GM19372 (cell line): ENCODE results near the gene CDC42BPB.
"Not testable (repeated sequence)": the region's sequence is repeated elsewhere in the genome, so short reads cannot be mapped to it uniquely, and the experiment has no call there.

Experiments
- ATAC-seq: cut with Tn5 transposase; IDR thresholded peaks from one replicate; pipeline ENCODE4 v1.9.1; 2021; ENCODE audit warnings: mild to moderate bottlenecking, low read depth, moderate library complexity; ENCODE audit not compliant: unreplicated experiment

CDC42BPB gene

GRCh38 chr14:103056322-103057027 lies 874 bp downstream of the CDC42BPB start:
- no peak for ATAC-seq

- ATAC-seq, result no peak
These were observed 1.7 kb downstream of the CDC42BPB start for GRCh38 chr14:103055695-103056094.

GRCh38 chr14:103052407-103052806 lies 4.9 kb downstream of the CDC42BPB start:
- ATAC-seq, result no peak

- no peak for ATAC-seq
These were observed 6.4 kb downstream of the CDC42BPB start for GRCh38 chr14:103050935-103051334.

- ATAC-seq, result not testable (repeated sequence)
These were observed 9.9 kb downstream of the CDC42BPB start for GRCh38 chr14:103047453-103047852.

GRCh38 chr14:103045371-103045869 lies 11.9 kb downstream of the CDC42BPB start:
- no peak for ATAC-seq

GRCh38 chr14:103043257-103044015 lies 13.9 kb downstream of the CDC42BPB start:
- ATAC-seq, result no peak

- ATAC-seq, result no peak
These were observed 15.9 kb downstream of the CDC42BPB start for GRCh38 chr14:103041464-103041863.

GRCh38 chr14:103033681-103034096 lies 23.7 kb downstream of the CDC42BPB start:
- ATAC-seq, result no peak

- no peak for ATAC-seq
These were observed 25.4 kb downstream of the CDC42BPB start for GRCh38 chr14:103031956-103032355.

- no peak for ATAC-seq
These were observed 25.8 kb downstream of the CDC42BPB start for GRCh38 chr14:103031566-103031911.

- no peak for ATAC-seq
These were observed 26.4 kb downstream of the CDC42BPB start for GRCh38 chr14:103030741-103031565.

GRCh38 chr14:103029936-103030335 lies 27.4 kb downstream of the CDC42BPB start:
- no peak for ATAC-seq

- no peak for ATAC-seq
These were observed 28.6 kb downstream of the CDC42BPB start for GRCh38 chr14:103028772-103029171.

GRCh38 chr14:103028161-103028767 lies 29.1 kb downstream of the CDC42BPB start:
- ATAC-seq, result no peak

GRCh38 chr14:103027451-103027850 lies 29.9 kb downstream of the CDC42BPB start:
- ATAC-seq, result no peak

GRCh38 chr14:103026988-103027387 lies 30.4 kb downstream of the CDC42BPB start:
- ATAC-seq, result no peak

- not testable (repeated sequence) for ATAC-seq
These were observed 31.2 kb downstream of the CDC42BPB start for GRCh38 chr14:103026196-103026595.

- ATAC-seq, result no peak
These were observed 33.4 kb downstream of the CDC42BPB start for GRCh38 chr14:103023881-103024473.

- ATAC-seq, result no peak
These were observed 34.7 kb downstream of the CDC42BPB start for GRCh38 chr14:103022685-103023044.
